ENCODE results near the gene GBGT1. TPM values are rescaled to one million over a fixed set of nuclear protein-coding genes. Genes with fewer than 3 reads are reported as not detected.

Gene GBGT1
- total and polyA plus RNA-seq, 2 donors (not counting 1 experiment from before 2014, with no cell fraction given), result 19.6 to 52.7 TPM

- peaks cover 34 to 50% of the 10 kb centered on the region in 2 donors for H3K4me1 ChIP-seq (ENCODE audit: control insufficient read depth in 2 of 2, insufficient read depth in 2 of 2, low read length in 2 of 2)
- H3K79me2 ChIP-seq (ENCODE audit: control insufficient read depth, insufficient read depth, low read length), result peaks cover 37% of the 10 kb centered on the region
- CTCF ChIA-PET, result interaction anchor here (0.6 to 3.1 kb wide), 5 partner anchors 19 to 254 kb away, joined by 3 to 23 read pairs (median 4); no protein-coding TSS in a partner anchor
- Mint-ChIP-seq H3K4me3 (no peak overlapping the region), H3K4me1 (peaks cover 72% of the 10 kb centered on the region), H3K9me3 (ENCODE audit: insufficient read depth) (no peaks in the 10 kb centered on the region), H3K27me3 (no peaks in the 10 kb centered on the region), H3K27ac (peak overlapping the region; percentile 99)
- peaks cover 23% of the 10 kb centered on the region for H4K20me1 ChIP-seq (ENCODE audit: control insufficient read depth, insufficient read depth, low read length, poor library complexity, severe bottlenecking)
- DNase-seq (no peak), ATAC-seq (ENCODE audit: low read depth) (no peak)
- no peak overlapping the region for H2AFZ ChIP-seq (ENCODE audit: insufficient read depth, low read depth, low read length, poor library complexity, severe bottlenecking)
- no peak overlapping the region for H3K4me2 ChIP-seq (replicated peaks; ENCODE audit: low read depth, low read length, poor library complexity, severe bottlenecking)
- intact Hi-C loops (cut with micrococcal nuclease), result no loop called here
- no peak for TF ChIP-seq EZH2 (IDR thresholded peaks at IDR 0.05; ENCODE audit: borderline replicate concordance, insufficient read depth, low read depth, low read length, poor library complexity, severe bottlenecking)
- TF ChIP-seq, protein P1, sequence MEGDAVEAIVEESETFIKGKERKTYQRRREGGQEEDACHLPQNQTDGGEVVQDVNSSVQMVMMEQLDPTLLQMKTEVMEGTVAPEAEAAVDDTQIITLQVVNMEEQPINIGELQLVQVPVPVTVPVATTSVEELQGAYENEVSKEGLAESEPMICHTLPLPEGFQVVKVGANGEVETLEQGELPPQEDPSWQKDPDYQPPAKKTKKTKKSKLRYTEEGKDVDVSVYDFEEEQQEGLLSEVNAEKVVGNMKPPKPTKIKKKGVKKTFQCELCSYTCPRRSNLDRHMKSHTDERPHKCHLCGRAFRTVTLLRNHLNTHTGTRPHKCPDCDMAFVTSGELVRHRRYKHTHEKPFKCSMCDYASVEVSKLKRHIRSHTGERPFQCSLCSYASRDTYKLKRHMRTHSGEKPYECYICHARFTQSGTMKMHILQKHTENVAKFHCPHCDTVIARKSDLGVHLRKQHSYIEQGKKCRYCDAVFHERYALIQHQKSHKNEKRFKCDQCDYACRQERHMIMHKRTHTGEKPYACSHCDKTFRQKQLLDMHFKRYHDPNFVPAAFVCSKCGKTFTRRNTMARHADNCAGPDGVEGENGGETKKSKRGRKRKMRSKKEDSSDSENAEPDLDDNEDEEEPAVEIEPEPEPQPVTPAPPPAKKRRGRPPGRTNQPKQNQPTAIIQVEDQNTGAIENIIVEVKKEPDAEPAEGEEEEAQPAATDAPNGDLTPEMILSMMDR (IDR thresholded peaks at IDR 0.05), result no peak
- H3K9ac ChIP-seq (ENCODE audit: low read length), result no peak overlapping the region
- no peaks in the 10 kb centered on the region for H3K9me3 ChIP-seq (ENCODE audit: control extremely low read depth in 1 of 3, control insufficient read depth in 2 of 3, insufficient read depth in 1 of 3, low read length in 2 of 3)
- POLR2A ChIA-PET, result interaction anchor here (0.5 to 2.8 kb wide), 2 partner anchors 10 to 14 kb away, joined by 8 to 12 read pairs; no protein-coding TSS in a partner anchor
- H3K27me3 ChIP-seq (replicated peaks in 1 of 4; ENCODE audit: control extremely low read depth in 1 of 4, control insufficient read depth in 3 of 4, insufficient read depth in 4 of 4, low read length in 3 of 4), result no peaks in the 10 kb centered on the region
- H3K27ac ChIP-seq (ENCODE audit: low read length in 2 of 2), result peak overlapping the region in 1 of 2 donors; percentile 99
- H3K36me3 ChIP-seq (replicated peaks in 1 of 2; ENCODE audit: control extremely low read depth in 1 of 2, control insufficient read depth in 1 of 2, extremely low read depth in 1 of 2, insufficient read depth in 2 of 2, low read length in 1 of 2), result peaks cover 0 to 2% of the 10 kb centered on the region in 2 experiments
- H3K4me3 ChIP-seq (ENCODE audit: control extremely low read depth in 1 of 5, extremely low read depth in 1 of 5, insufficient read depth in 1 of 5, low read depth in 2 of 5, low read length in 4 of 5), result no peak overlapping the region
- WGBS (ENCODE audit: insufficient coverage), result 81% methylated on average over 16 of the region's 19 CpGs
Measured at GRCh38 chr9:133122935-133123611, 40.6 kb downstream of the GBGT1 start.

- H3K27me3 ChIP-seq (replicated peaks in 1 of 4; ENCODE audit: control extremely low read depth in 1 of 4, control insufficient read depth in 3 of 4, insufficient read depth in 4 of 4, low read length in 3 of 4), result no peaks in the 10 kb centered on the region
- H3K79me2 ChIP-seq (ENCODE audit: control insufficient read depth, insufficient read depth, low read length), result peaks cover 39% of the 10 kb centered on the region
- H3K4me1 Mint-ChIP-seq, result peaks cover 69% of the 10 kb centered on the region
- no peak overlapping the region for H3K4me2 ChIP-seq (replicated peaks; ENCODE audit: low read depth, low read length, poor library complexity, severe bottlenecking)
- POLR2A ChIA-PET, result interaction anchor here (0.5 to 2.8 kb wide), 2 partner anchors 11 to 15 kb away, joined by 8 to 12 read pairs; no protein-coding TSS in a partner anchor
- no peak for TF ChIP-seq EZH2 (IDR thresholded peaks at IDR 0.05; ENCODE audit: borderline replicate concordance, insufficient read depth, low read depth, low read length, poor library complexity, severe bottlenecking)
- H3K4me3 ChIP-seq (ENCODE audit: control extremely low read depth in 1 of 5, extremely low read depth in 1 of 5, insufficient read depth in 1 of 5, low read depth in 2 of 5, low read length in 4 of 5), result no peak overlapping the region
- CTCF ChIA-PET, result interaction anchor here (0.6 to 3.1 kb wide), 6 partner anchors 19 to 254 kb away, joined by 3 to 23 read pairs (median 8); no protein-coding TSS in a partner anchor
- H3K4me1 ChIP-seq (ENCODE audit: control insufficient read depth in 2 of 2, insufficient read depth in 2 of 2, low read length in 2 of 2), result peaks cover 34 to 50% of the 10 kb centered on the region in 2 donors
- H3K4me3 Mint-ChIP-seq, result peak overlapping the region; percentile 39
- H4K20me1 ChIP-seq (ENCODE audit: control insufficient read depth, insufficient read depth, low read length, poor library complexity, severe bottlenecking), result peaks cover 28% of the 10 kb centered on the region
- H2AFZ ChIP-seq (ENCODE audit: insufficient read depth, low read depth, low read length, poor library complexity, severe bottlenecking), result no peak overlapping the region
- H3K27me3 Mint-ChIP-seq, result no peaks in the 10 kb centered on the region
- no peak for ATAC-seq (ENCODE audit: low read depth)
- WGBS (ENCODE audit: insufficient coverage), result 89% methylated on average over 4 of the region's 4 CpGs
- H3K27ac Mint-ChIP-seq, result peak overlapping the region; percentile 99
- H3K27ac ChIP-seq (ENCODE audit: low read length in 2 of 2), result peak overlapping the region in 1 of 2 donors; percentile 99
- no peak overlapping the region for H3K9ac ChIP-seq (ENCODE audit: low read length)
- intact Hi-C loops (cut with micrococcal nuclease), result no loop called here
- H3K9me3 Mint-ChIP-seq (ENCODE audit: insufficient read depth), result no peaks in the 10 kb centered on the region
- no peak for DNase-seq
- H3K9me3 ChIP-seq (ENCODE audit: control extremely low read depth in 1 of 3, control insufficient read depth in 2 of 3, insufficient read depth in 1 of 3, low read length in 2 of 3), result no peaks in the 10 kb centered on the region
- no peaks in the 10 kb centered on the region for H3K36me3 ChIP-seq (replicated peaks in 1 of 2; ENCODE audit: control extremely low read depth in 1 of 2, control insufficient read depth in 1 of 2, extremely low read depth in 1 of 2, insufficient read depth in 2 of 2, low read length in 1 of 2)
Measured at GRCh38 chr9:133122605-133122934, 41.1 kb downstream of the GBGT1 start.

Data from B cell (primary cell).